ENCODE measurements around the gene RBM25.

The RBM25 gene

DNA sequence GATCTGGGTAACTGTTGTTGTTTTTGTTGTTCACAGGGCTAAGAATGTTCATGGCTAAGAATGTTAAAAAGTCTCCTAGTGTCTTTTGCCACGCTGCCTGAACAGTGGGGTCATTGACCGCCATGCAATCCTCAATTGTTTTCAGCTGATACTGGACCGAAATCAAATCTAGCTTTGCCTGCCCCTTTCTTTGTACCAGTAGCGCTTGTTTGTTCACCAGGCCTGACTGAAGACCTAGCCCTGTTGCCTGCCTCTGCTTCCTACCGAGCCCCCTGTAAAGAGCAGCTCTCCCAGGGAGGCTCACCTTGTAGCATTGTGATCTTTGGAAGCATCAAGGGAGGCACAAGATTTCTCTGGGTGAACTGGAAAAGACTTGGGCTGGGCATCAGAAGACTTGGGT, 84.7 kb downstream of the RBM25 start:
- no peak overlapping the region for H3K4me3 ChIP-seq (ENCODE audit: control insufficient read depth, low read depth, low read length)
- no peak for DNase-seq (ENCODE audit: low read depth)
- TF ChIP-seq, protein P1, sequence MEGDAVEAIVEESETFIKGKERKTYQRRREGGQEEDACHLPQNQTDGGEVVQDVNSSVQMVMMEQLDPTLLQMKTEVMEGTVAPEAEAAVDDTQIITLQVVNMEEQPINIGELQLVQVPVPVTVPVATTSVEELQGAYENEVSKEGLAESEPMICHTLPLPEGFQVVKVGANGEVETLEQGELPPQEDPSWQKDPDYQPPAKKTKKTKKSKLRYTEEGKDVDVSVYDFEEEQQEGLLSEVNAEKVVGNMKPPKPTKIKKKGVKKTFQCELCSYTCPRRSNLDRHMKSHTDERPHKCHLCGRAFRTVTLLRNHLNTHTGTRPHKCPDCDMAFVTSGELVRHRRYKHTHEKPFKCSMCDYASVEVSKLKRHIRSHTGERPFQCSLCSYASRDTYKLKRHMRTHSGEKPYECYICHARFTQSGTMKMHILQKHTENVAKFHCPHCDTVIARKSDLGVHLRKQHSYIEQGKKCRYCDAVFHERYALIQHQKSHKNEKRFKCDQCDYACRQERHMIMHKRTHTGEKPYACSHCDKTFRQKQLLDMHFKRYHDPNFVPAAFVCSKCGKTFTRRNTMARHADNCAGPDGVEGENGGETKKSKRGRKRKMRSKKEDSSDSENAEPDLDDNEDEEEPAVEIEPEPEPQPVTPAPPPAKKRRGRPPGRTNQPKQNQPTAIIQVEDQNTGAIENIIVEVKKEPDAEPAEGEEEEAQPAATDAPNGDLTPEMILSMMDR (conservative IDR thresholded peaks at IDR 0.05; ENCODE audit: control insufficient read depth, insufficient read depth, low read depth, low read length), result no peak

- no peak for DNase-seq (ENCODE audit: low read depth)
- H3K4me3 ChIP-seq (ENCODE audit: control insufficient read depth, low read depth, low read length), result no peak overlapping the region
- TF ChIP-seq, protein P1 (conservative IDR thresholded peaks at IDR 0.05; ENCODE audit: control insufficient read depth, insufficient read depth, low read depth, low read length), result no peak
Observed at GRCh38 chr14:73143617-73144016, 85.3 kb downstream of the RBM25 start.

GRCh38 chr14:73145371-73145770, 87.0 kb downstream of the RBM25 start:
- TF ChIP-seq, protein P1 (conservative IDR thresholded peaks at IDR 0.05; ENCODE audit: control insufficient read depth, insufficient read depth, low read depth, low read length), result no peak
- no peak for DNase-seq (ENCODE audit: low read depth)
- H3K4me3 ChIP-seq (ENCODE audit: control insufficient read depth, low read depth, low read length), result no peak overlapping the region

GRCh38 chr14:73146111-73146510, 87.8 kb downstream of the RBM25 start:
- no peak for DNase-seq (ENCODE audit: low read depth)
- TF ChIP-seq, protein P1 (conservative IDR thresholded peaks at IDR 0.05; ENCODE audit: control insufficient read depth, insufficient read depth, low read depth, low read length), result no peak
- no peak overlapping the region for H3K4me3 ChIP-seq (ENCODE audit: control insufficient read depth, low read depth, low read length)

DNA sequence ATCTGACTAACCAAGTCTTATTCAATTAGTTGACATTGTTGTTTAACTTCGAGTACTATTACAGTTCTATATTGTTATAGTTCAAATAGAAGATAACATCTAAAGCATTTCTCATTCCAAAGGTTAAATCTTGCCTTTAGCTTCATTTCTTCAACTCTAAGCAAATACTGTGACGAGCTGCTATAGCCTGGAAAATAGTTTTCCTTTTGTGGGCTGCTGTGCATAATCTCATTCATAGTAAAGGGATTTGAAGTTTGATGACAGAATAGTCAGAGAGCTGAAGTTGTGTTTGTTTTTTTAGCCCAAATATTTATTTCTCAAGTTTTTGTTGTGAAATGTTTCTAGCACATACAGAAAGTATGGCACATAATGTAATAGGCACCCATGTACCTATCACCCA, 91.4 kb downstream of the RBM25 start:
- no peak for DNase-seq (ENCODE audit: low read depth)
- TF ChIP-seq, protein P1 (conservative IDR thresholded peaks at IDR 0.05; ENCODE audit: control insufficient read depth, insufficient read depth, low read depth, low read length), result no peak
- no peak overlapping the region for H3K4me3 ChIP-seq (ENCODE audit: control insufficient read depth, low read depth, low read length)

DNA sequence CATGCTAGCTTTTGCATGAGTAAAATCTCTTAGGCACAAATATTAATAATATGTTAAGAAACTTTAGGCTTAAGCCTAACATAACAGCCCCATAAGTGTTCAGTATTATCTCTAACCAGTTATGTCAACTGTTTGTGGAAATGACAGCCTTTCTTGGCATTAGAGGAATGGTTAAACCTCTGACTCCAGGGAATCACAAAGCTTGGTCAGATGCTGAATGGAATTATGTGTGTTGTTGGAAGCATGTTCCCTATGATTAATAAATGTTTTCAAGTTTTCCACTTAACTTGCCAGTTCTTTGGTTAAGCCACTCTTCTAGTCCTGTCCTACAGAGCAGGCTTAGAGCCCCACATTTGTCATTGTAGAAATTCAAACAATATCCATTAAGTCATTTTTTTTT, 94.9 kb downstream of the RBM25 start:
- H3K4me3 ChIP-seq (ENCODE audit: control insufficient read depth, low read depth, low read length), result no peak overlapping the region
- peak; percentile 90 for DNase-seq (ENCODE audit: low read depth)
- TF ChIP-seq, protein P1 (conservative IDR thresholded peaks at IDR 0.05; ENCODE audit: control insufficient read depth, insufficient read depth, low read depth, low read length), result no peak

- DNase-seq (ENCODE audit: low read depth), result no peak
- TF ChIP-seq, protein P1 (conservative IDR thresholded peaks at IDR 0.05; ENCODE audit: control insufficient read depth, insufficient read depth, low read depth, low read length), result no peak
Observed at GRCh38 chr14:73162251-73162650, 103.9 kb downstream of the RBM25 start.

More at GRCh38 chr14:73162251-73162650, 103.9 kb downstream of the RBM25 start:
- no peak overlapping the region for H3K4me3 ChIP-seq (ENCODE audit: control insufficient read depth, low read depth, low read length)
